ENCODE measurements around the gene USP48.

The USP48 gene

DNA sequence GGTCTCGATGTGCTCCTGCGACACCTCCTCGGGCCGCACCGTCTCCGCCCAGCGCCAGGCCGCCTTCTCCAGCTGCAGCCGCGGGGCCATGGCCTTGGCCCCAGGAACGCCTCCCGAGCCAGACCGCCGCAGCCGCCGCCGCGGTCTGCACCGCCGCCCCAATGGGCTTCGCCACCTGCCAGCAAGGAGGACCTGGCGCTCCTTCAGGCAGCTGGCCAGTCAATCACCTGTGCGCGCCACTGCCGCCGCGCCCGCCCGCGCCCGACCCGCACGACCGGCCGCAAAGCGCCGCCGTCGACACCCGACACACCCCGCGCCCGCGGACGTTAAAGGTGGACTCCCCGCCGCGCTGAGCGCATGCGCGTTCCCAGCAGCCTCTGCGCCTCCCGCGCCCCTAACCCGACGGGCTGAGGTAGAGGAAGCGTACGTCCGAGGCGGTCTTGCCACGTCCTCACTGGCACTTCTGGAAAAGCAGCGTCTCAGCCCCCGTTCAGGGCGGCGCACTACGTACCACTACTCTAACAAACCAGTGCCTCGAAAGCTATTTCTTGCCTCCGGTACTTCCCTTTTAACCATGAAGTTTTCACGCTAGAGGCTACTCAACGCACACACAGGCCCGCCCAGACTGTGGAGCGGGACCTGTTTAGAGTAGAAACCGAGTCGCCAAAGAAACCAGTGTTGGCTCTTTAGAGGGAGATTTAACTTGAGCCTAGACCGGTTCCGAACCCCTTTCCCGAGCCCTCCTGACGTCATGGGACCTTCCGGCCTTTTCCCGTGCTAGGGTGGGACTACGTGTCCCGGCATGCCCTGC lies at the start of gene USP48:
USP48 (minus strand) TSS at position 282 of the 811 bp plus-strand sequence; CDS start at position 90, 192 bp downstream.
- TF ChIP-seq ZNF274 (IDR thresholded peaks at IDR 0.05; ENCODE audit: low read depth, low read length) (no peak), SUZ12 (IDR thresholded peaks at IDR 0.05; ENCODE audit: extremely low read depth, insufficient read depth, insufficient read length) (no peak)
- Histone ChIP-seq H3K27me3 (ENCODE audit: insufficient read depth, insufficient read length) (no peaks in the 10 kb centered on the region), H3K4me3 (ENCODE audit: insufficient read length, low read depth) (peak within 1 kb of the TSS; percentile 96), H3K4me1 (ENCODE audit: insufficient read depth, insufficient read length) (no peaks in the 10 kb centered on the region), H3K9ac (ENCODE audit: insufficient read length, low read depth) (peak within 1 kb of the TSS; percentile 98), H3K9me3 (ENCODE audit: insufficient read depth, low read length) (peaks cover 12% of the 10 kb centered on the region; the same call in 1 of the 2 replicates), H3K36me3 (ENCODE audit: insufficient read depth, insufficient read length, low read length) (no peaks in the 10 kb centered on the region)
- peak; percentile 85 for DNase-seq (ENCODE audit: low read depth, low spot score)

- Histone ChIP-seq H3K4me3 (ENCODE audit: insufficient read length, low read depth) (no peak overlapping the region), H3K27me3 (ENCODE audit: insufficient read depth, insufficient read length) (no peaks in the 10 kb centered on the region), H3K9me3 (ENCODE audit: insufficient read depth, low read length) (peaks cover 19% of the 10 kb centered on the region; the same call in 1 of the 2 replicates), H3K36me3 (ENCODE audit: insufficient read depth, insufficient read length, low read length) (peaks cover 89% of the 10 kb centered on the region), H3K9ac (ENCODE audit: insufficient read length, low read depth) (no peak overlapping the region), H3K4me1 (ENCODE audit: insufficient read depth, insufficient read length) (peaks cover 2% of the 10 kb centered on the region)
- DNase-seq (ENCODE audit: low read depth, low spot score) = no peak
- no peak for TF ChIP-seq SUZ12 (IDR thresholded peaks at IDR 0.05; ENCODE audit: extremely low read depth, insufficient read depth, insufficient read length)
Observed at GRCh38 chr1:21831454-21831970, 48.6 kb upstream of the USP48 start.

GRCh38 chr1:21830792-21831453 lies 48.0 kb upstream of the USP48 start:
- DNase-seq (ENCODE audit: low read depth, low spot score) = no peak
- Histone ChIP-seq H3K4me1 (ENCODE audit: insufficient read depth, insufficient read length) (peaks cover 2% of the 10 kb centered on the region), H3K9me3 (ENCODE audit: insufficient read depth, low read length) (peaks cover 19% of the 10 kb centered on the region; the same call in 1 of the 2 replicates), H3K27me3 (ENCODE audit: insufficient read depth, insufficient read length) (no peaks in the 10 kb centered on the region), H3K36me3 (ENCODE audit: insufficient read depth, insufficient read length, low read length) (peaks cover 88% of the 10 kb centered on the region), H3K9ac (ENCODE audit: insufficient read length, low read depth) (no peak overlapping the region), H3K4me3 (ENCODE audit: insufficient read length, low read depth) (no peak overlapping the region)
- TF ChIP-seq YY1 (IDR thresholded peaks at IDR 0.05; ENCODE audit: insufficient read depth, insufficient read length) (no peak), ZNF274 (IDR thresholded peaks at IDR 0.05; ENCODE audit: low read depth, low read length) (no peak), SUZ12 (IDR thresholded peaks at IDR 0.05; ENCODE audit: extremely low read depth, insufficient read depth, insufficient read length) (no peak)

- Histone ChIP-seq H3K27me3 (ENCODE audit: insufficient read depth, insufficient read length) (no peaks in the 10 kb centered on the region), H3K9ac (ENCODE audit: insufficient read length, low read depth) (no peak overlapping the region), H3K4me3 (ENCODE audit: insufficient read length, low read depth) (no peak overlapping the region), H3K9me3 (ENCODE audit: insufficient read depth, low read length) (peaks cover 8% of the 10 kb centered on the region; the same call in 1 of the 2 replicates), H3K4me1 (ENCODE audit: insufficient read depth, insufficient read length) (peaks cover 2% of the 10 kb centered on the region), H3K36me3 (ENCODE audit: insufficient read depth, insufficient read length, low read length) (peaks cover 83% of the 10 kb centered on the region)
- no peak for DNase-seq (ENCODE audit: low read depth, low spot score)
- no peak for TF ChIP-seq ZNF274 (IDR thresholded peaks at IDR 0.05; ENCODE audit: low read depth, low read length)
- no peak for TF ChIP-seq SUZ12 (IDR thresholded peaks at IDR 0.05; ENCODE audit: extremely low read depth, insufficient read depth, insufficient read length)
- no peak for TF ChIP-seq YY1 (IDR thresholded peaks at IDR 0.05; ENCODE audit: insufficient read depth, insufficient read length)
Observed at GRCh38 chr1:21829294-21829693, 46.3 kb upstream of the USP48 start.

GRCh38 chr1:21828506-21829210 lies 45.7 kb upstream of the USP48 start:
- DNase-seq (ENCODE audit: low read depth, low spot score) = no peak
- no peak for TF ChIP-seq SUZ12 (IDR thresholded peaks at IDR 0.05; ENCODE audit: extremely low read depth, insufficient read depth, insufficient read length)
- no peak for TF ChIP-seq YY1 (IDR thresholded peaks at IDR 0.05; ENCODE audit: insufficient read depth, insufficient read length)
- no peak for TF ChIP-seq ZNF274 (IDR thresholded peaks at IDR 0.05; ENCODE audit: low read depth, low read length)
- H3K9me3 ChIP-seq (ENCODE audit: insufficient read depth, low read length) = peaks cover 2% of the 10 kb centered on the region; the same call in 1 of the 2 replicates
- no peak overlapping the region for H3K9ac ChIP-seq (ENCODE audit: insufficient read length, low read depth)
- peaks cover 83% of the 10 kb centered on the region for H3K36me3 ChIP-seq (ENCODE audit: insufficient read depth, insufficient read length, low read length)
- H3K4me1 ChIP-seq (ENCODE audit: insufficient read depth, insufficient read length) = peaks cover 2% of the 10 kb centered on the region
- H3K4me3 ChIP-seq (ENCODE audit: insufficient read length, low read depth) = no peak overlapping the region
- H3K27me3 ChIP-seq (ENCODE audit: insufficient read depth, insufficient read length) = no peaks in the 10 kb centered on the region

DNA sequence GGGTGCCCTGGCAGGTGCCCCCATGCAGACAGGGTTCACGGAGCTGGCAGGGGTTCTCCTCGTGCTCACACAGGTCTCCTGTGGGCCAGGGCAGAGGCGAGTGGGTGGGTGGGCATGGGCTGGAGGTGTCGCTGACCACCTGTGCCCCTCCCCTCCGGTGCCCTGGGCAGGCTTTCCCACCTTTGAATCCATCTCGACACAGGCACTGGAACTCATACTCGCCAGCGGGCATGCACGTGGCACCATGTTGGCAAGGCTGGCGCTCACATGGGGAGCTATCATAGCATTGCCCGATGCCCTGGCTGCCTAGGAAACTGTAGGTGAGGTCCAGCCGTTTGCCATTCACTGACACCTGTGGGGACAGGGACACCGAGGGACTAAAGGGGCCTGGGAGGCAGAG lies 45.1 kb upstream of the USP48 start:
- TF ChIP-seq SUZ12 (IDR thresholded peaks at IDR 0.05; ENCODE audit: extremely low read depth, insufficient read depth, insufficient read length) = no peak
- TF ChIP-seq ZNF274 (IDR thresholded peaks at IDR 0.05; ENCODE audit: low read depth, low read length) = no peak
- Histone ChIP-seq H3K9me3 (ENCODE audit: insufficient read depth, low read length) (no peaks in the 10 kb centered on the region), H3K36me3 (ENCODE audit: insufficient read depth, insufficient read length, low read length) (peaks cover 83% of the 10 kb centered on the region), H3K9ac (ENCODE audit: insufficient read length, low read depth) (no peak overlapping the region), H3K4me3 (ENCODE audit: insufficient read length, low read depth) (no peak overlapping the region), H3K4me1 (ENCODE audit: insufficient read depth, insufficient read length) (peaks cover 2% of the 10 kb centered on the region), H3K27me3 (ENCODE audit: insufficient read depth, insufficient read length) (no peaks in the 10 kb centered on the region)
- DNase-seq (ENCODE audit: low read depth, low spot score) = no peak
